Measurements from ENCODE around the gene MTOR.

GRCh38 chr1:11099310-11100148 lies 162.8 kb downstream of the MTOR start, which contains the start of gene EXOSC10:
- TF ChIP-seq, protein P1, sequence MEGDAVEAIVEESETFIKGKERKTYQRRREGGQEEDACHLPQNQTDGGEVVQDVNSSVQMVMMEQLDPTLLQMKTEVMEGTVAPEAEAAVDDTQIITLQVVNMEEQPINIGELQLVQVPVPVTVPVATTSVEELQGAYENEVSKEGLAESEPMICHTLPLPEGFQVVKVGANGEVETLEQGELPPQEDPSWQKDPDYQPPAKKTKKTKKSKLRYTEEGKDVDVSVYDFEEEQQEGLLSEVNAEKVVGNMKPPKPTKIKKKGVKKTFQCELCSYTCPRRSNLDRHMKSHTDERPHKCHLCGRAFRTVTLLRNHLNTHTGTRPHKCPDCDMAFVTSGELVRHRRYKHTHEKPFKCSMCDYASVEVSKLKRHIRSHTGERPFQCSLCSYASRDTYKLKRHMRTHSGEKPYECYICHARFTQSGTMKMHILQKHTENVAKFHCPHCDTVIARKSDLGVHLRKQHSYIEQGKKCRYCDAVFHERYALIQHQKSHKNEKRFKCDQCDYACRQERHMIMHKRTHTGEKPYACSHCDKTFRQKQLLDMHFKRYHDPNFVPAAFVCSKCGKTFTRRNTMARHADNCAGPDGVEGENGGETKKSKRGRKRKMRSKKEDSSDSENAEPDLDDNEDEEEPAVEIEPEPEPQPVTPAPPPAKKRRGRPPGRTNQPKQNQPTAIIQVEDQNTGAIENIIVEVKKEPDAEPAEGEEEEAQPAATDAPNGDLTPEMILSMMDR (IDR thresholded peaks at IDR 0.05): no peak
- peak; percentile 34 to 66 (median 66) for TF ChIP-seq POLR2A (IDR thresholded peaks at IDR 0.05)
